Sciatic nerve (tissue), 2 donors: ENCODE measurements around the gene KLHL2. TPM values are rescaled to one million over a fixed set of nuclear protein-coding genes. Genes with fewer than 3 reads are reported as not detected.
"Not testable (repeated sequence)": the region's sequence is repeated elsewhere in the genome, so short reads cannot be mapped to it uniquely, and the experiment has no call there.

Source experiments
- ATAC-seq: fragments of 200-7000 bp; cut with Tn5 transposase; one replicate; pipeline ENCODE4 v1.9.1; 2020; ENCODE audit warnings: mild to moderate bottlenecking, moderate library complexity
- DNase-seq: peaks from one replicate; pipeline ENCODE4 v3.0.0-alpha.2; 2020; ENCODE audit warnings: low spot score
- intact Hi-C: fragments of 100-400 bp; cut with DNase I; formaldehyde crosslinking; loops from one replicate; pipeline ENCODE4 v1.14.2; 2022
- total RNA-seq: library from RNA; stranded (reverse); fragmentation: NEBNext Ultra II Directional; extraction: Animal tissue kit (Norgen Biotek cat#: 25700); gene quantifications from one replicate; pipeline ENCODE4 v1.2.1, GENCODE V29; 2021
- donor health status: DM: no; HTN: no; CAD: no.
- donor health status: DM: no; HTN: no; CAD: no.

The KLHL2 gene, protein sequence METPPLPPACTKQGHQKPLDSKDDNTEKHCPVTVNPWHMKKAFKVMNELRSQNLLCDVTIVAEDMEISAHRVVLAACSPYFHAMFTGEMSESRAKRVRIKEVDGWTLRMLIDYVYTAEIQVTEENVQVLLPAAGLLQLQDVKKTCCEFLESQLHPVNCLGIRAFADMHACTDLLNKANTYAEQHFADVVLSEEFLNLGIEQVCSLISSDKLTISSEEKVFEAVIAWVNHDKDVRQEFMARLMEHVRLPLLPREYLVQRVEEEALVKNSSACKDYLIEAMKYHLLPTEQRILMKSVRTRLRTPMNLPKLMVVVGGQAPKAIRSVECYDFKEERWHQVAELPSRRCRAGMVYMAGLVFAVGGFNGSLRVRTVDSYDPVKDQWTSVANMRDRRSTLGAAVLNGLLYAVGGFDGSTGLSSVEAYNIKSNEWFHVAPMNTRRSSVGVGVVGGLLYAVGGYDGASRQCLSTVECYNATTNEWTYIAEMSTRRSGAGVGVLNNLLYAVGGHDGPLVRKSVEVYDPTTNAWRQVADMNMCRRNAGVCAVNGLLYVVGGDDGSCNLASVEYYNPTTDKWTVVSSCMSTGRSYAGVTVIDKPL
- total RNA-seq = 30.8 TPM

DNA sequence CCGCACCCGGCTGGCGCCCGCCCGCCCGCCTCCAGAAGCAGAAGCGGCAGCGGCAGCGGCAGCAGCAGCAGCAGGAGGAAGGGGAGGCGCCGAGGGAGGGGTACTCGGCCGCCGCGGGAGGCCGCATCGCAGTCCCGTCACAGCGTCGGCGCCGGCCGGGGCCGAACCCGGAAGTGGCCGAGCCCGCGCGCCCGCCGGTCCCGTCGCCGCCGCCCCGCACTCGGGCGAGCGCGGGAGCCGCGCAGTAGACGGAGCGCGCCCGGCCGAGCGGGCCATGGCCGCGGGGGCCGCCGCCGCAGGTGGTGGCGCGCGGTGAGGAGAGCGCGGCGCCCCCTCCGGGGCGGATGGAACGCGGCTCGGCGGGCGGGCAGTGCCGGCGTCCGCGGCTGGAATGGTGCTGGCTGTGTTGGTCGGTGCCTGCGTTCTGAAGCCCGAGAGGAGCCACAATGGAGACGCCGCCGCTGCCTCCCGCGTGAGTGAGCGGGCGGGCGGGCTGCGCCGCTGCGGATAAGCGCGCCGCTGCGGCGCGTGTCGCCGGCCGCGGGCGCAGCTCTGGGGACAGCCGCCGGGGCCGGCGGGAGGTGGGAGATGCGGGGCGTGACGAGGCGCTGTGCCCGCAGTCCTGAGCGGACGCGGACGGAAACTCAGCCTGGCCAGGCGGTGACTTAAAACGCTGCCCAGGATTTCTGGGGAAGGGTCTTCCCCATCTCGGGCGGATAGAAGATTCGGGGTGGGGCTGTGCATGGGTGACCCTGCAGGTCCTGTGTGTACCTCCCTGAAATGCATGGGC, at the start of gene KLHL2:
Gene KLHL2 (plus strand): TSS at position 131 of the 790 bp plus-strand sequence. CDS start 316 bp downstream, at position 447.
- intact Hi-C loops = no loop called here
- peak; percentile 95 for ATAC-seq
- DNase-seq = peak; percentile 85

DNA sequence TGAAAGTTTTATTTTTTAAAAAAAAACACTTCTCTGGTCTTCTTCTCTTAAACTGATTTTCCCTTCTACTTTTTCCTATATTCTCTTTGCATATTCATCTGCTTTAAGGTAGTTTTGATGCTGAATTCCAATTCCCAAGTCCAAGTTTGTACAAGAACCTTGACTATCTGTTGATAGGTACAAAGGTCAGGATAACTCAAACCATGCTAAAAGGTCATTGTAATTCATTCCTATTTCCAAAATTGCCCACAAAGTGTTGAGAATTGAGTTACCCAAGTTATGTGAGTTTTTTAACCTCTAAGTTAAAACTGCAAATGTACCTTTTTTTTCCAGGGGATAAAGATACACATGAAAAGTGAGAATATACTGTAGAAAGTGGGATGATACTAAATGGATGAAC, 48.6 kb upstream of the KLHL2 start:
- DNase-seq = no peak
- intact Hi-C loops = no loop called here
- no peak for ATAC-seq

DNA sequence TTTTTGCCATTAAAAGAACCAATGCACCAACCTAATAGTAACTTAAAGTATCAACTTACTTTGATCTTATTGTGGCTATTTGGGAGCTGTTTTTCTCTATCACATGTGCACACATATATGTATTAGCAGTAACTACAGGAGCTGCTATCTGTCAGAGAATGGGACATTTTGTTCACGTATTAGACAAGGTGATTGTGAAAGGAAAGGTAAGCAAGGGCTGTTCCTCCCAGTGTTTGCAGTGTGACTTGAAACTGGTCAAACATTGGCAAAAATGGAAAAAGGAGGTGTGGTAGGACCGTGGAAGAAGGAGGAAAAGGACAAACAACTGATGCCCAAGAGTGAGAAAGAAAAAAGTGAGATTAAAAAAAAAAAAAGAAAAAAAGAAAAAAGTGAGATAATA, 43.1 kb upstream of the KLHL2 start:
- ATAC-seq (no peak), DNase-seq (no peak)
- intact Hi-C loops = no loop called here

DNA sequence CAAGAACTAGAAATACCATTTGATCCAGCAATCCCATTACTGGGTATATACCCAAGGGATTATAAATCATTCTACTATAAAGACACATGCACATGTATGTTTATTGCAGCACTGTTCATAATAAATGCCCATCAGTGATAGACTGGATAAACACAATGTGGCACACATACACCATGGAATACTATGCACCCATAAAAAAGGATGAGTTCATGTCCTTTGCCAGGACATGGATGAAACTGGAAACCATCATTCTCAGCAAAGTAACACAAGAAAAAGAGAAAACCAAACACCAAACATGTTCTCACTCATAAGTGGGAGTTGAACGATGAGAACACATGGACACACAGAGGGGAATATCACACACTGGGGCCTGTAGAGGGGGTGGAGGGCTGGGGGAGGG, 40.5 kb upstream of the KLHL2 start:
- ATAC-seq, intact Hi-C loops: not testable (repeated sequence)

DNA sequence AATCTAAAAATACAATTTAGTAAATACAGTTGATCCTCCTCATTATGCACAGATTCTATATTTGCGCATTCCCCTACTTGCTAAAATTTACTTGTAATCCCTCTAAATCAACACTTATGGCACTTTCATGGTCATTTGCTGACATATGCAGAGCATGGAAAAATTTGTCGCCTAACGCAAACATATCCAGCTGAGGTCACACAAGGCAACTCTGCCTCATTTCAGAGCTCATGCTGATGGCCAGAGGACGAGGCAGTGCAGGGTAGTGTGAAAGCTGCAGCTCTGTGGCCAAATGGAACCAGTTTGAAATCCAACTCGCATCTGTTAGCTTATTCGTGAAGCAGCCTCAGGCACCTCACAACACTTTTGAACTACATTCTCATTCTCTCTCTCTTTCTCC, 39.7 kb upstream of the KLHL2 start:
- DNase-seq (no peak), ATAC-seq (no peak)
- intact Hi-C loops = no loop called here

More for the DNA sequence above, 40.5 kb upstream of the KLHL2 start:
- DNase-seq = not testable (repeated sequence)

DNA sequence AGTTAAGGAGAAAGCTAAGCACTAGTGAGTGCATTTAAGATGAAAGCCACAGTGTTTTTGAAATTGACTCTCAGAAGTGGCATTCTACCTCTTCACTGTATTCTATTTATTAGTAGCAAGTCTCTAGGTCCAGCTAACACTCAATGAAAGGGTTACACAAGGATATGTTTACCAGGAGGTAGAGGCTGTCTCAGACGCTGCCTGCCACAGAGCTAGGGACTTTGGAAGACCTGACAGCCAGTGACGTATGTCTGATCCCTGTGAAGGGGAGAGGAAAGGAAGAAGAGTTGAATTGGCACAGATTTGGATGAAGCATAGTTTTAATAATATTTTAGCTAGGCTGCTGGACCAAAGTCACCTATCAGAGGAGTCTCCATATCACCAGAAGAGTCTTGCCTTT, 36.5 kb upstream of the KLHL2 start:
- no peak for DNase-seq
- intact Hi-C loops = no loop called here
- no peak for ATAC-seq

DNA sequence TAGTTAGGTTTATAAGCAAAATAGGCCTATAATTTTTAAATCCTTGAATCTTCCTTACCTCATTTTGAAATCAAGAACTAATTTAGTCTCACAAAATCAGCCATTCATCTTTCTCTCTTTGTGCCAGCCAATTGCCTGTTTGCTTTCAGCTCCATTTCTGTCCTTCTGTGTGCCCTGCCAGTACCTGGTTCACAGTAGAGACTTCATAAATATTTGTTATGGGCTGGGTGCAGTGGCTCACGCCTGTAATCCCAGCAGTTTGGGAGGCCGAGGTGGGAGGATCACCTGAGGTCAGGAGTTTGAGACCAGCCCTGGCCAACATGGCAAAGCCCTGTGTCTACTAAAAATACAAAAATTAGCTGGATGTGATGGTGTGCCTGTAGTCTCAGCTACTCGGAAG, 31.9 kb upstream of the KLHL2 start:
- ATAC-seq, intact Hi-C loops, DNase-seq: not testable (repeated sequence)

DNA sequence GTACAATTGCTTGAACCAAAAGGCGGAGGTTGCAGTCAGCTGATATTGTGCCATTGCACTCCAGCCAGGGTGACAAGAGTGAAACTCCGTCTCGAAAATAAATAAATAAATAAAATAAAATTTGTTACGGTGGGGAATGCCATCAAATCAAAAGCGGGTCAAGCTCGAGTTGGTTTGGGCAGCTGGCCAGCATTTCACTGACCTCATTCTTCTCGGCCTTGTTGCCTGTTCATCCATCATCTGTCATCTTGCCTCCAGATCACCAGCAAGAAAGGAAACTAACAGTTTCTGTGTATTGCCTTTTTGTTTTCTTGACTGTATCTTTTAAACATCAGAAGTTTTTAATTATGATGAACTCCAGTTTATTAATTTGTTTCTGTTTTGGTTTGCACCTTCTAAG, 31.5 kb upstream of the KLHL2 start:
- ATAC-seq = no peak
- no peak for DNase-seq
- intact Hi-C loops = no loop called here

DNA sequence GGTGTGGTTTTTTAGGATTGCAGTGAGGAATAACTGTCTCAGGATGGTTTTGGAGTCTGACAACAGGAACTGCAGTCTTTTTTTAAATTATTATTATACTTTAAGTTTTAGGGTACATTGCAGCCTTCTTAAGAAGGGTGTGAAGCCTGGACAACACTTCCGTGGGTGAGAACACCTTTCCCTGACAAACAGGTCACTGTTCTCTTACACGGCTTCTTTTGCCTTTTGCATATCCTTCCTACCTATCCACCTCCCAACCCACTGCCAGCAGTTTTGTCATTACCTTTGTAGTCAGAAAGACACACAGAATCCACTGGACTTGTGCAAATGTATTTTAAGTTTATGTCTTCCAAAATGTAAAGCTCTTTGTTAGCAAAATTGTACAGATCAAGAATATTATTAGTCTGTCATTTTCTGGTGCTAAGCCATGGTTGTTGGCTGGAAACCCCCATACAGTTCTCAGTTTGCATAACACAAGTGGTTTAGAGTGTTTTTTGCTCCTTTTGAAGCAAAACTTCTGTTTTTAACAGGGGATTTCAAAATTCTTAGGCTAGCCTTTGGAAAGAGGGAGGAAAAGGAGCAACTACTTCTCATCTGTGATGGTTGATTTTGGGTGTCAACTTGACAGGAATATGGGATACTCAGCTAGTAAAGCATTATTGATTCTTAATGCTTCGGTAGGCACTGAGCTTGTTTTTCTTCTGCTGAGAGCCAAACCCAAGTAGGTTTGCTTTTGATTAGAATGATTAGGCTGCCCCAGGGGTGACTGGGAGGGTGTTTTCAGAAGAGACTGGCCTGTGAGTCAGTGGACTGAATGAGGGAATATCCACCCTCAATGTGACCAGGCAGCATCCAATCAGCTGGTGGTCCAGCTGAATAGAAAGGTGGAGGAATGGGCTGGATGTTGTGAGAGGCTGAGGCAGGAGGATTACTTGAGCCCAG, 29.4 kb upstream of the KLHL2 start:
- DNase-seq (no peak), ATAC-seq (no peak)
- intact Hi-C loops = no loop called here

DNA sequence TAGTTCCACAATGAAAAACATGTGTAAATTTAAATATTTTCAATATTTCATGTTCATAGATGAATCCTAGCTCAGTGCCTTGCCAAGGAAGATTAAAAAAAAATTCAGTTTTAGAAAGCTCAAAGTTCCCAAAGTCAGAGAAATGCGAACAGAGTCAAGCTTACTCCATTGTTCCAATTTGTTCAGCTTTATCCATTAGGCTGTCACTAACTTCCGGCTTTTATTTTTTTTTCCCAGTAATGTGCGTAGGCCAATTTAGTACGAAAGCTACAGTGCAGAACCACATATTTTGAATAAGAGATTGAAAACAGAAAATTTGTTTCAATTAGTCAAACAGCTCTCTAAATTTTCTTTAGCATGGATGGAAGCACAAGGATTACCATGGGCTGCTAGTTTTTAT, 23.1 kb upstream of the KLHL2 start:
- DNase-seq (no peak), ATAC-seq (no peak)
- intact Hi-C loops = no loop called here

DNA sequence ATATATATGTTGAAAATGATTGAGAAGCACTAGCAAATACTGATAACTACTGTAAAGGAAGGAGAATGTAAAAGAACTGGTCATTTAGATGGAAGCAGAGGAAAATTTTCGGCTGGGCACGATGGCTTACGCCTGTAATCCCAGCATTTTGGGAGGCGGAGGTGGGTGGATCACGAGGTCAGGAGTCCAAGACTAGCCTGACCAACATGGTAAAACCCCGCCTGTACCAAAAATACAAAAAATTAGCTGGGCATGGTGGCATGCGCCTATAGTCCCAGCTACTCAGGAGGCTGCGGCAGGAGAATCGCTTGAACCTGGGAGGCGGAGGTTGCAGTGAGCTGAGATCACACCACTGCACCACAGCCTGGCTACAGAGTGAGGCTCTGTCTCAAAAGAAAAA, 22.4 kb upstream of the KLHL2 start:
- ATAC-seq = not testable (repeated sequence)

DNA sequence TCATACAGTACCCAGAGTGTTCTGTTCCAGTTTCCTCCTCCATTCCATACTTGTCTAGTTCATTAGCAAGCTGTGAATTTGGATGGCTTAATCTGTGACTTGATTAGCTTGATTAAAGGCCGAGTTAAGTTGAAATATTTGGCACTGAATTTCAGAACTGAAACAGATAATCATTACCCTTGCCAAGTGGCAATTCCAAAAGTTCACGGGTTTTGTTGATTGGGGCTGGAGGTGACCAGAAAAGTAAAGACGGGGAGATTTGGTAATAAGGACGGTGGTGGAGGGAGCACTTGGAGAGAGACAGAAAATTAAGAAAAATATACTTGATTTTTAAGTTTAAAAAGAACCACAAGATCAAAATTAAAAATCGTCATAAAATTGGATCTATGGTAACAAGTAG, 21.9 kb upstream of the KLHL2 start:
- ATAC-seq (no peak), DNase-seq (no peak)
- intact Hi-C loops = no loop called here

More for the DNA sequence above, 22.4 kb upstream of the KLHL2 start:
- DNase-seq, intact Hi-C loops: not testable (repeated sequence)

DNA sequence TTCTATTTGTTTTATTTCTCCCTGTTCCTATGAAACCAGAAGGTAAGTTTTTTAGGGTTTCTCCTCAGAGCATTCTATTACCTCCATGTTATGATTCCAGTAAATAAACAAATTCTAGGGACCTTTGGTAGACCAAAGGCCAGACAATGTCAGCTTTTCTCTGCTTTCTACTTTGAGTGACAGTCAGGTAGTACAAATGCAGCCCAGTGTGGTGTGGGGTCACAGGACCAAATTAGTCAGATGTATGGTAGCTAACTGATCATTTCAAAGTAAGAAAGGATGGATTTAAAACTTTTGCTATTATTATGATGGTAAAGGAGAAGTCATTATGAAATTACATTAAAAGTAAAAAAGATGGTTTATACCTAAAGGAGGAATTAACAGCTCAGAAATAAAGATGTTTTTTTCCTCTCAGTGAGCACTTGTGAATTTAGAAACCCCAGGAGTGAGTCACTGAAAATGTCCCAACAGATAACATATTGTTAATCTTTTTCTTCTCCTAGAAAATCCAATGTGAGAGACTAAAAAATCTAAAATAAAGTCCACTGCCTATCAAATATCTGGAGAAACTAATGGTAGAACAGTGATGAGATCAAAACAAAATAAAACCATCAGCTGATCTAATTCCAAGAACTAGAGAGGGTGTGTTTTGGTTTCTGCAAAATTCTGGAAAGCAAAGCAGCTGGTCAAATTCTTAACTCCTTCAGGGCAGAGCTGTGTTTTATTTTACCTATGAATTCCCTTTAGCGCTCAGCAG, 16.6 kb upstream of the KLHL2 start:
- intact Hi-C loops = no loop called here
- DNase-seq = no peak
- no peak for ATAC-seq

DNA sequence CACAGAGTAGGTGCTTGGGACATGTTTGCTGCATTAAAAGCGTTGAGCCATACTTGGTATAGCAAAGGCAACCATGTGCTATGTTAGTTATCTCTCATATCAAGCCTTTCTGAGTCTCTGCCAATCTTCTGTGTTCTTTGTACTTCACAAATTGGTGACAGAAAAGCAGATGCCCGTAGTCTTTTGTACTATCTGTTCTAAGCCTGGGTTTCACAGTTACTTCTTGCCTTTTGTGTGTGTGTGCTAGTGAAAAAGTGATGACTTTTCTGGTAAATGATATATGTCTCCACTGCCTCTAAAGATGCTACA, 16.1 kb upstream of the KLHL2 start:
- no peak for ATAC-seq
- intact Hi-C loops = no loop called here

DNA sequence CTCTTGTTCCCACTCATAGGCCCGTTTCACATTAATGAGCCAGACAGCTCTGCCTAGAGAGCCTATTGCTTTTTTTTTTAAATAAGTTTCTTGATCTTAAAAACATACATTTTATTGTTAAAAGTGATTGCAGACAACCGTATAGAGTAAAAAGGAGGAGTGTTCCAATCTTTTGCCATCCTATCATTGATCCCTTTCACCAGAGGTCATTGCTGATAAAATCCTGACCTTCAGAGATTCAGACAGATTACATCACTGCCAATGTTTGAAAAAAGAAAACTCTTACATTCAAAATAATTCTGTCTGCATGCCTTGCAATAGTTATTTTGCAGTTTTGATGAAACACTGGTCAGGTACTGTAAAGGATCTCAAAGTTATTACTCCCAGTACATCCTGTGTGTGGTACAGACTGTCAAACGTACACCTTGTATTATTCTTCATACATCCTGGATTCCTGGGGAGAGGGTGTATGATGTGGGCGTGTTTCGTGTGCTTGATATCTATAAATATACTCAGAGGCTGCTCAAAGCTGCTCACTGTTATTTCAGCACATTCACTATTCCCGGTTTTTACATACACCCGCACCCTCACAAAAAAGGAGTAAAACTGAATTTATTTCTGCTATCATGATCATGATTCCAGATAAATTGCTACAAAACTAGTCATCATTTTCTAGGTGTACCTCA, 15.4 kb upstream of the KLHL2 start:
- intact Hi-C loops = no loop called here
- ATAC-seq = no peak
- no peak for DNase-seq

More for the DNA sequence above, 16.1 kb upstream of the KLHL2 start:
- no peak for DNase-seq

DNA sequence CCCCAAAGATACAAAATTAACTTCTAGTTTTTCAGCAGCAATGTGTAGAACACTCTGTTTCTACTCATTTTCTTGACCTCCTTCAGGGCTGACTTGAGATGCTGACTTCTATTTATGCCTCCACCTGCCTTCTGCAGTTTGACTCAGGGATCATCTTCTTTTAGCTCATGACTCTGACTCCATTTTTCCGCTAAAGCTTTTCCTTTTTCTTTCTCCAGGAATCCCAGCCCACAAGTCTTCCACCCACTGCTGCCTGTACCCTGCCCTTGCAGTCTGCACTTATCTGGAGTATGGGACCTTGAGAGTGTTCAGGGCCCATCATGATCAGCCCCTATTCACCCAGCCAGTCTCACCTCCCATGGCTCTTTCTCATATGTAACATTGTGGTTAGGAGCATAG, 14.9 kb upstream of the KLHL2 start:
- intact Hi-C loops = no loop called here
- no peak for ATAC-seq

DNA sequence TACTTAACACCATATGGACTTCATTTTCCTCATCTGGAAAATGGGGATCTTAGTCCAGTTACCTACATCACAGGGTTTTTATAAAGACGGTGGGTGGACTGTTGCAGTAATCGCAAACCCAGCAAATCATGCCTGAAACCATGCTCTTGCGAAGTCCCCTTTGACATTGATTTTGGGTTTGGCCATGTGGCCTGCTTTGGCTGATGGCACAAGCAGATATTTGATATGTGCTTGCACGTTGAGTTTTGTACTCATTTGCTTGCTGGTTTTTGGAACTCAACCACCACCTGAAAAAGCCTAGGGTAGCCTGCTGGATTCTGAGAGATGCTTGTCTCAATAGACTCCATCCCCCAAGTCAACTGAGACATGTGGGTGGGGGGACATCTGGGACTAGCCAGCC, 14.4 kb upstream of the KLHL2 start:
- intact Hi-C loops = no loop called here
- no peak for DNase-seq
- ATAC-seq = no peak

More for the DNA sequence above, 14.9 kb upstream of the KLHL2 start:
- DNase-seq = no peak

DNA sequence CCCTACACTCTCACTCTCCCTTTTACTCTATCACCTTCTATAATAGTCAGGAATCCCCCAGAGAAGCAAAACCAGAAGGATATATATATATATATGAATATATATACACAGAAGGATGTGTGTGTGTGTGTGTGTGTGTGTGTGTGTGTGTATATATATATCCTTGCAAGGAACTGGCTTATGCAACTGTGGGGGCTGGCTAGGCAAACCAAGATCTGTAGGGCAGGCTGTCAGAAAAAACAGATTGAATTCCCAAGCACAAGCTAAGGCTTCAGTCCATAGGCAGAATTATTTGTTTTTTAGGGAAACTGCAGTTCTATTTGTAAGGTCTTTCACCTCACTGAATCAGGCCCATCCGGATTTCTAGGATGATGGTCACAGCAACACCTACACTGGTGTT, 13.0 kb upstream of the KLHL2 start:
- no peak for ATAC-seq
- no peak for DNase-seq
- intact Hi-C loops = no loop called here
